Pulmonary artery endothelial cell (primary cell): ENCODE results near the gene SLC5A10. TPM values are rescaled to one million over a fixed set of nuclear protein-coding genes. Genes with fewer than 3 reads are reported as not detected.

ENCODE experiments used
- DNase-seq: peaks from one replicate; pipeline ENCODE4 v3.0.0-alpha.2; 2011; ENCODE audit warnings: low read depth, low spot score
- total RNA-seq: library from RNA; depleted of rRNA; stranded (reverse); fragments of >200 nt; gene quantifications from 2 replicates; pipeline ENCODE4 v1.2.3, GENCODE V29; 2014

SLC5A10 gene
- total RNA-seq, 1 donor from 2014 or later: not detected

GRCh38 chr17:18964018-18964351 is 12.0 kb downstream of the SLC5A10 start:
- DNase-seq: no peak

DNA sequence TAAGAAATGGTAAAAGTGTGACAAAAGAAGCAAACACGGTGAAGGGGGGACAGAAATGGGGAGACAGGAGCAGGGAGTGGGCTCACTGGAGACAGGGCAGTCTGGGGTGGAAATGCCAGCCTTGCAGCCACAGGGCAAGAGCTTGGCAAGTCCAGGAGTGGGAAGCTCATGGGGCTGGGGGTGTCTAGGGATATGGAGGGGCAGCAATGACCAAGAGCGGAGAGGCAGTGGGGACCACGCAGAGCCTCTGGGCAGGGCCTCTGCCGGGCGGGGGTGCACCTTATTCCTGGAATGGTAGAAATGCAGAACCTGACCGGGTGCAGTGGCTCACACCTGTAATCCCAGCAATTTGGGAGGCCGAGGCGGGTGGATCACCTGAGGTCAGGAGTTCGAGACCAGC is 12.6 kb downstream of the SLC5A10 start:
- no peak for DNase-seq

DNA sequence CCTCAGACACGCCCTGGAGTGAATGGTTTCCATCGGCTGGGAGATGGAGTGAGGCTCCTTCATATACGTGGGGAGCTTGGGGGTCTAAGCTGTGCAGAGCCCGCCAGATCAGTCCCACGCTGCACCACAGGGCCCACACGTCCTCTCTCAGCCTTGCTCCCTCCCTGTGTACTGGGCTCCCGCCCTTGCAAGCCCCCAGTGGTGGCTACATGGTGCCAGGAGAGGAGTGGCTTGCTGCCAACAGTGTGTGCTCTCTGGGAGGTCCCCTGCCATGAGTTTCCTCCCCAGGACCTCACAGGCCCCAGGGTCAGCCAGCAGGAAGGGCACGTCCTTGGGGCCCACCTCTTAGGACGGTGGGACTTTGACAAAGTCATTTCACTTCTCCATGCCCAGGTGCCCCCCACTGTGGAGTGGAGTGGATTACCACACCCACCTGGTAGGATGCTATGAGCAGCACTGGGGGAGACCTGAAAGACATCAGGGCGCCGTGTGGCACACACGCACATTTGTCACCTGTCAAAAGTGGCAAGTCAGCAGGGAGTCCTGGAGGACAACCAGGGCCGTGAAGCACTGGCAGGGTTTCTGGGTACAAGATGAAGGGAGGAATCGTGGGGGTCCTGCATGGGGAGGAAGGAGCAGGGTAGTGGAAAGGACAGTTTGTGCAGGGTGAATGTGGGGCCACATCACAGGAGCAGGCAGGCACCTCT is 13.7 kb downstream of the SLC5A10 start:
- DNase-seq: no peak

DNA sequence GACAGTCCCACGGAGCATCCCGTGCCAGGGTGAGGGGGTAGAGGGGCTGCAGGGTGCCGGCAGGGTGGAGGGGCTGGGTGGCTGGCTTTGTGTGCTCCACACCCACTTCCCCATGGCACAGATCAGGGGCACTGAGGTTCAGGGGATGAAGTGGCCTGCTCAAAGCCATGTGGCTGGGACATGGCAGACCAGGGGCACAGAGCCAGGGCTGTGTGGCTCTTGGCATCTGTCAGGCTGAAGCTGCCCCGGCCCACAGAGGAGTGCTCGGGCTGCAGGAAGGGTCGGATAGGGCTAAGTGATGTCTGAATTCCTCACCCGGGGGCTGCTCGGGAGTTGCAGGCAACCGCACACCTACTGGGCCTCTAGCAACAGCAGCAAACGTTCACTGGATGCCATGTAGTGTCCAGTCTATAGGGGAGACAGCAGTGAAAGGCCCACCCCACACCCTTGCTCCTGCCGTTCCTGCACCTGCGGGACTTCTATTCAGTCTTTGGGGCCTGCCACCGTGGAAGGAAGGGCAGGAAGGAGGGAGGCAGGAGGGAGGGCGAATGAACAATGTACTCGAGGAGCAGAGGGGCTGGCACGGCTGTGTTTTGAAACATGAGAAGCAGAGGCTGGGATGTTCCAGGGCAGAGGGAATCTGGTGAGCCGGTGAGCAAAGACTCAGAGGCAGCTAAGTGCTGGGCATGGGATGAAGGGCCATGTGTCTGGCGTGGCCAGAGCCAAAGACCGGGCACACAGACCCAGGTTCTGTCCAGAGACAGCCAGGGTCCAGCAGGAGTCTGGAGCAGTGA is 15.1 kb downstream of the SLC5A10 start:
- DNase-seq: no peak

- DNase-seq: no peak
These were observed 16.0 kb downstream of the SLC5A10 start for GRCh38 chr17:18967916-18968315.

GRCh38 chr17:18968345-18968744 is 16.4 kb downstream of the SLC5A10 start:
- peak; percentile 13 for DNase-seq

DNA sequence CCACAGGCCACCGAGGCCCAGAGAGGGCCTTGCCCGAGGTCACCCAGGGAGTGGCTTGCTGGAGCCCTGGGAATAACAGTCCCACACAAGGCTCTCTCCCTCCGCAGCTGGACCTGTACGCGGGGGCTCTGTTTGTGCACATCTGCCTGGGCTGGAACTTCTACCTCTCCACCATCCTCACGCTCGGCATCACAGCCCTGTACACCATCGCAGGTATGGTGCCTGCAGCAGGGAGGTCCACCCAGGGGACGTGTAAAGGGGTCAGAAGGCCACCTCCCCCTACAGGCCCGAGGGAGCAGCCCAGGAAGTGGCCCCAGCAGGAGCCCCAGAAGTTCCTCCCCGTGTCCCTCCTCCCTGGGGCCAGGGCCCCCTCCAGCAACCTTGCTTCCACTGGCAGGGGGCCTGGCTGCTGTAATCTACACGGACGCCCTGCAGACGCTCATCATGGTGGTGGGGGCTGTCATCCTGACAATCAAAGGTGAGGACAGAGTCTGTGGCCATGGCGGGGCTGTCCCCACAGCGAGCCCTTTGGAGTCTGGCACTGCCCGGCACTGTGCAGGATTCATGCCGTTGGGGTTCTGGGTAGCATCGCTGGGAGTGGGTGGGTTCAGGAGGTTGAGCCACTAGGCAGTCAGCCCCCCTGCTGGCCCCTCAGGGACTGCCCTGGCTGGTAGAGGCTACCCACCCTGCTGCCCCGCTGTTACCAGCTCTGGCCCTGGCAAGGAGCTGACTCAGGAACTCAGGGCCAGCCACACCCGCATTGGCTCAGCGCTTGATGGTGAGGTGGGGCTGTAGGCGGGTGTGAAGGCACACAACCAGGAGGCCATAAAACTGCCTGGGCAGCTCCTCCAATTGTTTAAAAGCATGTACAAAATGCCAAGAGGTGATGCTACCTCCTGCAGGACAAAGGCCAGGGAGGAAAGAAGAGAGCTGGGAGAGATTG is 17.3 kb downstream of the SLC5A10 start:
- DNase-seq: no peak

GRCh38 chr17:18970582-18971480 is 18.9 kb downstream of the SLC5A10 start:
- DNase-seq: no peak

DNA sequence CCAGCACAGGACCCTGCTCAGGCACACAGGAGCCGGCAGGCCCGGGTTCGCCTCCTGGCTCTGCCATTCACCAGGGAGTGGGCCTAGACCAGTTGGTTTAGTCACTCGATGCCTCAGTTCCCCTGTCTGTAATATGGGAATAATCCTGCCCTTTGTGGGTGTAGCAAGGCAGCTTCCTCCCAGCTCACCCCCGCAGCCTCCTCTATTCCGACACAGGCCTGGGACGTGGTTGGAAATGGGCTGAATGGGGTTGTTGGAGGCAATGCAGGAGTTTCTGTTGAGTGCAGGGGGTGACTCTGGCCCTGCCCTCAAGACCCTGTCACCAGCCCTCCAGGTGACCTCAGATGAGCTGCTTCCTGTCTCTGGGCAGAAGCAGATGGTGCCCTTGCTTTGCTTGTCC is 19.8 kb downstream of the SLC5A10 start:
- no peak for DNase-seq

- no peak for DNase-seq
These were observed 22.6 kb downstream of the SLC5A10 start for GRCh38 chr17:18974407-18975149.

DNA sequence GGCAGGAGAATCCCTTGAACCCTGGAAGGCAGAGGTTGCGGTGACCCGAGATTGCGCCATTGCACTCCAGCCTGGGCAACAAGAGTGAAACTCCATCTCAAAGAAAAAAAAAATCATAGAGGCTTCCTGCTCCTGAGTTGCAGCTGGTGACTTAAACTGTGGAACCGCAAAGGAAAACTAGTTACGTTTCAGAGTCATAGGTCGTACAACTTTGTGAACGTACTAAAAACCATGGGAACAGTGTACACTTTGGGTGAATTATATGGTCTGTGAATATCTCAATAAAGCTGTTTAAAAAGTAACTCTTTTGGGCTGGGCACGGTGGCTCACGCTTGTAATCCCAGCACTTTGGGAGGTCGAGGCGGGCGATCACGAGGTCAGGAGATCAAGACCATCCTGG is 23.6 kb downstream of the SLC5A10 start:
- DNase-seq: no peak

DNA sequence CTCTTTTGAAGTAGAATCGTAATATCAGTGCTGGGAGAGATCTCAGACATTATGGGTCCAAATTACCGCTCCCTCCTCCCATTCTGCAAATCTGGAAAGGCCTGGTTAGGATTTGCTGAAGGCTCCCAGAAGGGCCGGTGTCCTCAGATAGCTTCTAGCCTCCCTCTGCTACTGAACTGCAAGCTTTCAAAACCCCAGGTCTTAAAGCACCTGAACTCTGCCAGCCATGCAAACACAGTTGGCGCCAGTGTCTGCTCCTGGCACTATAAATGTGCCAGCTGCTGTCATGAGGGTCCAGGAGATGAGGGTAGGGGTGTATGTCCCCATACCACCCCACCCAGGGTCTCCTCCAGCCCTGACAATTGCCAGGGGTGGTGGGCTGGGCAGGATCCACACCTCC is 24.2 kb downstream of the SLC5A10 start:
- no peak for DNase-seq

DNA sequence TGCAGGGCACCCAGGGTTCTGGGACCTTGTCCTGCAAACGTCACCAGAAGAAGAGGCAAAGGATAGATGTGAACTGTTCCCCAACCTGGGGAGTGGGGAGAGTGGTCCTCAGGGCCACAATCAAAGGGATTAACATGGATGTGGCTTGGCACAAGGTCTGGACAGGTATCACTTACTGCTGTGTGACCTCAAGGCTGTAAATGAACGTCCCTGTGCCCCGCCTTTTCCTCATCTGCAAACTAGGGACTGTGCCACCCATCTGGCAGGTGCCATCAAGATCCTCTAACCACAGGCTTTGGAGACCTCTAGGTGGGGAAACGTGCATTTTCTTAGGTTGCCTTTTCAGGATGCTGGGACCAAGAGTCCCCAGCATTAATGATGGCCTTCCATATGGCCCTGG is 25.1 kb downstream of the SLC5A10 start:
- DNase-seq: no peak

- no peak for DNase-seq
These were observed 25.7 kb downstream of the SLC5A10 start for GRCh38 chr17:18977646-18978045.

GRCh38 chr17:18978050-18978449 is 26.1 kb downstream of the SLC5A10 start:
- DNase-seq: no peak

- DNase-seq: no peak
These were observed 26.7 kb downstream of the SLC5A10 start for GRCh38 chr17:18978655-18979054.

GRCh38 chr17:18980682-18981334 is 28.8 kb downstream of the SLC5A10 start:
- DNase-seq: no peak

- DNase-seq: no peak
These were observed 29.3 kb downstream of the SLC5A10 start for GRCh38 chr17:18981335-18981641.

- DNase-seq: no peak
These were observed 29.9 kb downstream of the SLC5A10 start for GRCh38 chr17:18981642-18982424.
